ENCODE measurements around the gene RBM47.

The RBM47 gene

DNA sequence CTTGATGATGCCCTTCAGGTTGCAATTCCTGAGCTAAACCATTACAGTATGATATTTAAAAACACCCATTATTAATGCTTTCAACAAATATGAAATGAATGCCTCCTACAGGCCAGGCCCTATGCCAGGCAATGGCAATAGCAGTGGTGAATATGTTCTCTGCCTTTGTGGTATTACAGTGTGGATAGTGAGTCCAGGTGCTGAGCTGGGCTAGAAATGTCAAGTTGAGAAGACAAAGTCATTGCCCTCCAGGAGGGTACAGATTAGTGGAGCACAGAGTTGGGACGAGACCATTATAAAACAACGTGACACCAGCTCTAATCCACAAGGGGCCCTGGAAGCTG is 81.9 kb downstream of the RBM47 start:
- no peak for TF ChIP-seq EP300 (IDR thresholded peaks at IDR 0.05; ENCODE audit: borderline replicate concordance)
- no peak for TF ChIP-seq NFIC (IDR thresholded peaks at IDR 0.05)
- no peak for TF ChIP-seq TAF1 (IDR thresholded peaks at IDR 0.05; ENCODE audit: low read depth)
- no peak for TF ChIP-seq CEBPB (IDR thresholded peaks at IDR 0.05)
- no peak for TF ChIP-seq FOXM1 (IDR thresholded peaks at IDR 0.05; ENCODE audit: borderline replicate concordance, low read depth)
- TF ChIP-seq TEAD4 (IDR thresholded peaks at IDR 0.05) = no peak
- TF ChIP-seq EGR1 (IDR thresholded peaks at IDR 0.05) = no peak
- no peak for TF ChIP-seq YY1 (IDR thresholded peaks at IDR 0.05; ENCODE audit: low read depth)
- TF ChIP-seq TCF12 (IDR thresholded peaks at IDR 0.05; ENCODE audit: low read depth) = no peak
- TF ChIP-seq, protein P1, sequence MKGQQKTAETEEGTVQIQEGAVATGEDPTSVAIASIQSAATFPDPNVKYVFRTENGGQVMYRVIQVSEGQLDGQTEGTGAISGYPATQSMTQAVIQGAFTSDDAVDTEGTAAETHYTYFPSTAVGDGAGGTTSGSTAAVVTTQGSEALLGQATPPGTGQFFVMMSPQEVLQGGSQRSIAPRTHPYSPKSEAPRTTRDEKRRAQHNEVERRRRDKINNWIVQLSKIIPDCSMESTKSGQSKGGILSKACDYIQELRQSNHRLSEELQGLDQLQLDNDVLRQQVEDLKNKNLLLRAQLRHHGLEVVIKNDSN (IDR thresholded peaks at IDR 0.05) = no peak
- no peak for TF ChIP-seq CREB1 (IDR thresholded peaks at IDR 0.05; ENCODE audit: low read depth)
- TF ChIP-seq, protein P2, sequence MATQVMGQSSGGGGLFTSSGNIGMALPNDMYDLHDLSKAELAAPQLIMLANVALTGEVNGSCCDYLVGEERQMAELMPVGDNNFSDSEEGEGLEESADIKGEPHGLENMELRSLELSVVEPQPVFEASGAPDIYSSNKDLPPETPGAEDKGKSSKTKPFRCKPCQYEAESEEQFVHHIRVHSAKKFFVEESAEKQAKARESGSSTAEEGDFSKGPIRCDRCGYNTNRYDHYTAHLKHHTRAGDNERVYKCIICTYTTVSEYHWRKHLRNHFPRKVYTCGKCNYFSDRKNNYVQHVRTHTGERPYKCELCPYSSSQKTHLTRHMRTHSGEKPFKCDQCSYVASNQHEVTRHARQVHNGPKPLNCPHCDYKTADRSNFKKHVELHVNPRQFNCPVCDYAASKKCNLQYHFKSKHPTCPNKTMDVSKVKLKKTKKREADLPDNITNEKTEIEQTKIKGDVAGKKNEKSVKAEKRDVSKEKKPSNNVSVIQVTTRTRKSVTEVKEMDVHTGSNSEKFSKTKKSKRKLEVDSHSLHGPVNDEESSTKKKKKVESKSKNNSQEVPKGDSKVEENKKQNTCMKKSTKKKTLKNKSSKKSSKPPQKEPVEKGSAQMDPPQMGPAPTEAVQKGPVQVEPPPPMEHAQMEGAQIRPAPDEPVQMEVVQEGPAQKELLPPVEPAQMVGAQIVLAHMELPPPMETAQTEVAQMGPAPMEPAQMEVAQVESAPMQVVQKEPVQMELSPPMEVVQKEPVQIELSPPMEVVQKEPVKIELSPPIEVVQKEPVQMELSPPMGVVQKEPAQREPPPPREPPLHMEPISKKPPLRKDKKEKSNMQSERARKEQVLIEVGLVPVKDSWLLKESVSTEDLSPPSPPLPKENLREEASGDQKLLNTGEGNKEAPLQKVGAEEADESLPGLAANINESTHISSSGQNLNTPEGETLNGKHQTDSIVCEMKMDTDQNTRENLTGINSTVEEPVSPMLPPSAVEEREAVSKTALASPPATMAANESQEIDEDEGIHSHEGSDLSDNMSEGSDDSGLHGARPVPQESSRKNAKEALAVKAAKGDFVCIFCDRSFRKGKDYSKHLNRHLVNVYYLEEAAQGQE (IDR thresholded peaks at IDR 0.05; ENCODE audit: low read depth) = no peak
- no peak for TF ChIP-seq RAD21 (IDR thresholded peaks at IDR 0.05; ENCODE audit: low read depth)
- TF ChIP-seq, protein P3, sequence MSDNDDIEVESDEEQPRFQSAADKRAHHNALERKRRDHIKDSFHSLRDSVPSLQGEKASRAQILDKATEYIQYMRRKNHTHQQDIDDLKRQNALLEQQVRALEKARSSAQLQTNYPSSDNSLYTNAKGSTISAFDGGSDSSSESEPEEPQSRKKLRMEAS (IDR thresholded peaks at IDR 0.05) = no peak
- no peak for TF ChIP-seq ZBTB7A (IDR thresholded peaks at IDR 0.05; ENCODE audit: low read depth)

DNA sequence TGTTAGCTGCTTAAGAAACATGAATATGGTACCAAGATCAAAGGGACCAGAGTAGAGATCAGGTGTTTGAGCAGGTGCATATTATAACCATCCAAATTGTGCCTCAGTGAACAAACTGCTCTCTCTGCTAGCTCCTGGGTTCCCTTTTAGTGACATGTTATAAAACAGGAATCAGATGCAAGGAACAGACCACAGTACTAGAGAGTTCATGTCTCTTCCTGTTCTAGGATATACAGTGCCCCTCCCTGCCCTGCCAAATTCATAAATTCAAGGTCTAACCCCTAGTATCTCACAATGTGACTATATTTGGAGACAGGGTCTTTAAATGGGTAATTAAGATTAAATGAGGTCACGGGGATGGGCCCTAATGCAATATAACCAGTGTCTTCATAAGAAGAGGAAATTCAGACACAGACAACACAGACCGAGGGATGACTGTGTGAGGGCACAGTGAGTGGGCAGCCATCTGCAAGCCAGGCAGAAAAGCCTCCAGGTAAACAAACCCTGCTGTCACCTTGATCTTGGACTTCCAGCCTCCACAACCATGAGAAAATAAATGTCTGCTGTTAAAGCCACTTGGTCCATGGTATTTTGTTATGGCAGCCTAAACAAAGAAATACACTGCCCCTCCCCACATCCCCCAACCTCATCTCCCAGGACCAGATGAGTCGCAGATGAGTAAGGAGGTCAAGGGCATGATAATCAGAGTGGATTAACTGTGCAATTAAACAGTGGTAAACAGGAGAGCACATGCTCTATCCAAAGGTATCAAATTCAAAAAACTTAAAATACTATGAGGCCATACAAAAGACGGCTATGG is 82.5 kb downstream of the RBM47 start:
- no peak for TF ChIP-seq FOXM1 (IDR thresholded peaks at IDR 0.05; ENCODE audit: borderline replicate concordance, low read depth)
- TF ChIP-seq CREB1 (IDR thresholded peaks at IDR 0.05; ENCODE audit: low read depth) = no peak
- TF ChIP-seq ZBTB7A (IDR thresholded peaks at IDR 0.05; ENCODE audit: low read depth) = no peak
- no peak for TF ChIP-seq YY1 (IDR thresholded peaks at IDR 0.05; ENCODE audit: low read depth)
- TF ChIP-seq CEBPB (IDR thresholded peaks at IDR 0.05) = no peak
- no peak for TF ChIP-seq EGR1 (IDR thresholded peaks at IDR 0.05)
- TF ChIP-seq, protein P2 (IDR thresholded peaks at IDR 0.05; ENCODE audit: low read depth) = no peak
- TF ChIP-seq NFIC (IDR thresholded peaks at IDR 0.05) = no peak
- TF ChIP-seq, protein P1 (IDR thresholded peaks at IDR 0.05) = no peak
- no peak for TF ChIP-seq RAD21 (IDR thresholded peaks at IDR 0.05; ENCODE audit: low read depth)
- no peak for TF ChIP-seq TCF12 (IDR thresholded peaks at IDR 0.05; ENCODE audit: low read depth)
- TF ChIP-seq, protein P3 (IDR thresholded peaks at IDR 0.05) = no peak
- TF ChIP-seq TEAD4 (IDR thresholded peaks at IDR 0.05) = no peak
- no peak for TF ChIP-seq TAF1 (IDR thresholded peaks at IDR 0.05; ENCODE audit: low read depth)

DNA sequence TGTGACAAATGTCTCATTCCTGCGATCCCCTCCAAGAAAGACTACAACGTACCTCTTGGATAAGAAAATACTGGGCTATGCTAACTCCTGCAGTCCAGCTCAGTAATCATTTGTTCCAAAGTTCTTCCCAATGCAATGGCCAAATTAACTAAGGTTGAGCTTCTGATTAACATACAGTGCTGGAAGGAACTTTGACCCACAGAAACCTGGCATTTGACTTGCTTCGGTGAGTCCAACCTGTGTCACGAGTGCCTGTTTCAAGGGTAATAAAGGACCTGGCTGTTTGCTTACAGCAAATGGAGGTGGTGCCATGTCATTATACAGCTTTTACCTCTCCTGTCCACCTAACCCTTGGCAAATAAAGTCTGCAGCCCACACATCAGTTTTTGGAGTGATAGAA is 83.2 kb downstream of the RBM47 start:
- TF ChIP-seq, protein P3 (IDR thresholded peaks at IDR 0.05) = no peak
- TF ChIP-seq RAD21 (IDR thresholded peaks at IDR 0.05; ENCODE audit: low read depth) (no peak), EGR1 (IDR thresholded peaks at IDR 0.05) (no peak), TEAD4 (IDR thresholded peaks at IDR 0.05) (no peak), CREB1 (IDR thresholded peaks at IDR 0.05; ENCODE audit: low read depth) (no peak)
- TF ChIP-seq, protein P1 (IDR thresholded peaks at IDR 0.05) = no peak

DNA sequence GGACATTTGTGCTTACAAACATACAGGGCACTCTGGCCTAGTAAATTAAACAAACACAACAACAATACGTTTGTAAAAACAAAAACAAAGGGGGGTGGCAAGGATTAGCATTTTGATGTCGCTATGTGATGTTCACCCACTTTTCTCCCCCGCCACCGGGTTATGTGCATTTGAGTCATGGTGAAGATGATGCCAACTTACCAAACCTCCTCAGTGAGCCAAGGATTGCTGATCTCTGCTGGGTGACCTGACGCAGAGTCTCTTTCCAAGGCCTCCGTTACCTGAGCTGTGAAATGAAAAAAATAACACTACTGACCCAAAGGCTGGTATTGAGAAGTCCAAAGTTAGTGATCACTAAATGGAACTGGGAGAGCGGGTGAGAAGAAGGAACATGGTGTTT is 85.4 kb downstream of the RBM47 start:
- TF ChIP-seq, protein P2 (IDR thresholded peaks at IDR 0.05; ENCODE audit: low read depth) = no peak
